ENCODE measurements around the gene POLR2H.

The POLR2H gene

GRCh38 chr3:184372296-184372821 lies 10.8 kb downstream of the POLR2H start:
- no peak for DNase-seq

- DNase-seq, result no peak
Observed at GRCh38 chr3:184372911-184373310, 11.4 kb downstream of the POLR2H start.

GRCh38 chr3:184373422-184373821 lies 11.9 kb downstream of the POLR2H start:
- DNase-seq, result no peak

- DNase-seq, result no peak
Observed at GRCh38 chr3:184375747-184376461, 14.4 kb downstream of the POLR2H start.

GRCh38 chr3:184377374-184377773 lies 15.9 kb downstream of the POLR2H start:
- DNase-seq, result no peak

- DNase-seq, result no peak
Observed at GRCh38 chr3:184377882-184378445, 16.5 kb downstream of the POLR2H start, which contains the start of gene THPO. Gene THPO (minus strand): TSS chr3:184378207. CDS start chr3:184376259, 1,948 bp downstream.

GRCh38 chr3:184378651-184379357 lies 17.3 kb downstream of the POLR2H start:
- DNase-seq, result no peak

- DNase-seq, result no peak
Observed at GRCh38 chr3:184379358-184380184, 18.1 kb downstream of the POLR2H start, which contains the start of gene CHRD. Gene CHRD (plus strand): TSS chr3:184380054. CDS start chr3:184380319, 265 bp downstream.

GRCh38 chr3:184380185-184380626 lies 18.7 kb downstream of the POLR2H start:
- peak; percentile 46 for DNase-seq

- DNase-seq, result peak; percentile 27
Observed at GRCh38 chr3:184380627-184381260, 19.2 kb downstream of the POLR2H start.

- DNase-seq, result peak; percentile 8
Observed at GRCh38 chr3:184381261-184382224, 20.0 kb downstream of the POLR2H start.

- DNase-seq, result no peak
Observed at GRCh38 chr3:184382326-184383032, 21.0 kb downstream of the POLR2H start.

GRCh38 chr3:184383033-184383740 lies 21.7 kb downstream of the POLR2H start:
- no peak for DNase-seq

GRCh38 chr3:184384342-184384741 lies 22.8 kb downstream of the POLR2H start:
- no peak for DNase-seq

GRCh38 chr3:184384856-184385422 lies 23.4 kb downstream of the POLR2H start:
- DNase-seq, result no peak

- DNase-seq, result no peak
Observed at GRCh38 chr3:184386047-184386806, 24.7 kb downstream of the POLR2H start.

GRCh38 chr3:184387174-184387714 lies 25.7 kb downstream of the POLR2H start:
- no peak for DNase-seq

All from CD4-positive, alpha-beta T cell treated with Interleukin-17A for 4 hours (primary cell).